ENCODE results near the gene SH3RF2. TPM values are rescaled to one million over a fixed set of nuclear protein-coding genes. Genes with fewer than 3 reads are reported as not detected.

SH3RF2 gene
- total and polyA plus RNA-seq, 9 of the 15 experiments (the other 6 are each of a cell fraction or from before 2014, with no cell fraction given) = 0.05 TPM; not detected in 8

- TF ChIP-seq ZBTB43 (CRISPR knock-in tag; IDR thresholded peaks at IDR 0.05) = no peak
- peak; percentile 92 for TF ChIP-seq CBFA2T3 (IDR thresholded peaks at IDR 0.05)
- no peak for TF ChIP-seq ZNF143 (CRISPR knock-in tag; IDR thresholded peaks at IDR 0.05)
- 0 out of 2 replicates have a peak, but pooled peaks have one; percentile 17 for TF ChIP-seq C11orf30 (IDR thresholded peaks at IDR 0.05; ENCODE audit: low read depth)
- TF ChIP-seq CEBPB (tag; IDR thresholded peaks at IDR 0.05) = no peak
- 0 out of 2 replicates have a peak, but pooled peaks have one; percentile 29 for TF ChIP-seq PTTG1 (tag; IDR thresholded peaks at IDR 0.05; ENCODE audit: low read depth)
- no peak for TF ChIP-seq NR2F6 (CRISPR knock-in tag; IDR thresholded peaks at IDR 0.05)
- TF ChIP-seq PKNOX1 (IDR thresholded peaks at IDR 0.05) = peak; percentile 41
- no peak for TF ChIP-seq TFAP4 (CRISPR knock-in tag; IDR thresholded peaks at IDR 0.05; ENCODE audit: borderline replicate concordance)
- TF ChIP-seq ZNF655 (CRISPR knock-in tag; IDR thresholded peaks at IDR 0.05) = no peak
- TF ChIP-seq JUND (IDR thresholded peaks at IDR 0.05; ENCODE audit: borderline replicate concordance, low read depth, low read length) = peak; percentile 58; the same call in 1 of the 2 replicates
- TF ChIP-seq JUND (tag; IDR thresholded peaks at IDR 0.05; ENCODE audit: borderline replicate concordance, low read depth, low read length) = no peak
- TF ChIP-seq PBX2 (CRISPR knock-in tag; IDR thresholded peaks at IDR 0.05; ENCODE audit: low read depth) = no peak
- TF ChIP-seq PBX2 (tag; conservative IDR thresholded peaks at IDR 0.05; ENCODE audit: low read depth) = peak; percentile 87
- TF ChIP-seq EP300 (IDR thresholded peaks at IDR 0.05; ENCODE audit: low read length) = peak; percentile 93
- TF ChIP-seq ZNF354B (CRISPR knock-in tag; IDR thresholded peaks at IDR 0.05) = no peak
- TF ChIP-seq NFIX (CRISPR knock-in tag; IDR thresholded peaks at IDR 0.05; ENCODE audit: low read depth) = peak; percentile 67
- peak; percentile 65; the same call in 1 of the 2 replicates for TF ChIP-seq ILF3 (IDR thresholded peaks at IDR 0.05; ENCODE audit: borderline replicate concordance)
Measured at GRCh38 chr5:146111409-146111808, 175.0 kb downstream of the SH3RF2 start (continued).

Measured in K562 (cell line).